GM12878 (cell line): ENCODE data around the gene GLA. TPM values are rescaled to one million over a fixed set of nuclear protein-coding genes. Genes with fewer than 3 reads are reported as not detected.

Experiments
- ATAC-seq: fragments of 200-7000 bp; cut with Tn5 transposase; 3 replicates; pipeline ENCODE4 v1.9.1; 2020; ENCODE audit warnings: mild to moderate bottlenecking, moderate library complexity
- BruUV-seq: library from RNA; stranded (reverse); fragments of 400-500 nt; replicated peaks from 2 replicates; lab custom pipeline; 2021; lab: Mats Ljungman, UMichigan
- CTCF ChIA-PET: fragments of 300-600 bp; sonication (Branson Sonifier 250); formaldehyde crosslinking; extraction: SDS; loops from one replicate; lab custom pipeline; 2021; ENCODE audit warnings: inconsistent platforms; lab: Yijun Ruan, JAX
- POLR2A ChIA-PET: fragments of 350-600 bp; formaldehyde crosslinking; extraction: SDS; loops from one replicate; lab custom pipeline; 2021; ENCODE audit warnings: inconsistent platforms; lab: Charles Lee
- RAD21 ChIA-PET: fragments of 300-600 bp; sonication (Branson Sonifier 250); formaldehyde crosslinking; loops from one replicate; lab custom pipeline; 2023; ENCODE audit warnings: antibody characterized with exemption; ENCODE audit not compliant: unreplicated experiment; lab: Charles Lee
- SMC1A ChIA-PET: fragments of 300-600 bp; sonication (Branson Sonifier 250); formaldehyde crosslinking; loops from one replicate; lab custom pipeline; 2023; ENCODE audit not compliant: unreplicated experiment, uncharacterized antibody; lab: Charles Lee
- DNase-seq: peaks from one replicate; pipeline ENCODE4 v3.0.0-alpha.2; 2011; ENCODE audit warnings: low read depth, low spot score
- FAIRE-seq: peaks from 3 replicates; lab custom pipeline; 2011; peaks lifted over from hg19 to GRCh38; lab: Jason Lieb, UNC
- H2AFZ ChIP-seq: 2 replicates; pipeline ENCODE4 v1.6.0; 2011; ENCODE audit warnings: low read depth, low read length, control low read depth; ENCODE audit not compliant: control insufficient read depth
- H3K27ac ChIP-seq: 2 replicates; pipeline ENCODE4 v1.5.1; 2011; ENCODE audit warnings: control low read depth; ENCODE audit not compliant: control insufficient read depth, insufficient read depth
- H3K27me3 ChIP-seq, 2 experiments: replicated peaks in 1 of 2; 2 replicates each; pipeline versions ENCODE4 v1.6.0 to v1.6.1; 2011; ENCODE audit warnings: low read length in 1 of 2; ENCODE audit not compliant: control insufficient read depth in 2 of 2, insufficient read depth in 2 of 2
- H3K36me3 ChIP-seq, 2 experiments: 2 replicates each; pipeline ENCODE4 v1.5.1; 2011; ENCODE audit warnings: low read length in 1 of 2; ENCODE audit not compliant: control insufficient read depth in 2 of 2, insufficient read depth in 2 of 2
- H3K4me1 ChIP-seq: 2 replicates; pipeline ENCODE4 v1.6.1; 2011; ENCODE audit warnings: mild to moderate bottlenecking, low read length, moderate library complexity, mixed read lengths; ENCODE audit not compliant: control insufficient read depth, insufficient read depth
- H3K4me2 ChIP-seq: 2 replicates; pipeline ENCODE4 v1.6.0; 2011; ENCODE audit warnings: control low read depth; ENCODE audit not compliant: control insufficient read depth, insufficient read depth
- H3K4me3 ChIP-seq: fragments of 200-600 bp; sonication (generic); 2 replicates; pipeline ENCODE4 v1.5.1; 2016
- H3K79me2 ChIP-seq: 2 replicates; pipeline ENCODE4 v1.6.0; 2011; ENCODE audit warnings: low read length; ENCODE audit not compliant: control insufficient read depth, insufficient read depth
- H3K9ac ChIP-seq: 2 replicates; pipeline ENCODE4 v1.8.0; 2011; ENCODE audit warnings: low read length, control low read depth, mixed read lengths; ENCODE audit not compliant: control insufficient read depth, insufficient read depth
- H3K9me3 ChIP-seq: replicated peaks from 3 replicates; pipeline ENCODE4 v1.5.1; 2011; ENCODE audit warnings: mild to moderate bottlenecking, low read length; ENCODE audit not compliant: control insufficient read depth, insufficient read depth
- H4K20me1 ChIP-seq: 2 replicates; pipeline ENCODE4 v1.6.0; 2011; ENCODE audit not compliant: control insufficient read depth, insufficient read depth
- BCL3 ChIP-seq: IDR thresholded peaks from 2 replicates; pipeline ENCODE4 v1.6.1; 2011; ENCODE audit warnings: borderline replicate concordance, low read depth, mild to moderate bottlenecking, moderate library complexity, low read length; ENCODE audit not compliant: insufficient read depth, poor library complexity, severe bottlenecking
- BCLAF1 ChIP-seq: fragments of 450-650 bp; IDR thresholded peaks from 2 replicates; pipeline ENCODE4 v1.6.1; 2017; ENCODE audit warnings: antibody characterized with exemption, mild to moderate bottlenecking, moderate library complexity
- CBX5 ChIP-seq: sonication (generic); IDR thresholded peaks from 2 replicates; pipeline ENCODE4 v1.6.1; 2016; ENCODE audit warnings: low read depth, moderate library complexity, mild to moderate bottlenecking, inconsistent platforms
- CTCF ChIP-seq, 3 experiments: IDR thresholded peaks in 2 of 3; conservative IDR thresholded peaks in 1 of 3; 2 replicates each; pipeline ENCODE4 v1.5.1; 2011; ENCODE audit warnings: low read depth in 3 of 3, low read length in 3 of 3, mild to moderate bottlenecking in 3 of 3, control low read depth in 2 of 3, moderate library complexity in 2 of 3, inconsistent platforms in 1 of 3, mixed read lengths in 1 of 3; ENCODE audit not compliant: control insufficient read depth in 2 of 3, insufficient read depth in 1 of 3; ENCODE audit errors: extremely low read depth in 1 of 3
- EP300 ChIP-seq, 2 experiments: fragments of 150-350 bp in 1 of 2; IDR thresholded peaks; 2 replicates each; pipeline ENCODE4 v1.6.1; 2011 to 2012; ENCODE audit warnings: low read depth in 2 of 2, low read length in 2 of 2, borderline replicate concordance in 1 of 2, improper control_type of control experiment in 1 of 2, inconsistent platforms in 1 of 2; ENCODE audit not compliant: control insufficient read depth in 1 of 2
- MLLT1 ChIP-seq: fragments of 450-650 bp; IDR thresholded peaks from 2 replicates; pipeline ENCODE4 v1.6.1; 2016; ENCODE audit warnings: mild to moderate bottlenecking
- NRF1 ChIP-seq: conservative IDR thresholded peaks from 2 replicates; pipeline ENCODE4 v1.6.1; 2011; ENCODE audit warnings: mild to moderate bottlenecking, low read depth, low read length, improper control_type of control experiment
- POLR2A ChIP-seq: IDR thresholded peaks from 2 replicates; pipeline ENCODE4 v1.6.1; 2011; ENCODE audit warnings: low read depth, mild to moderate bottlenecking, low read length
- ZSCAN29 ChIP-seq: fragments of 450-650 bp; IDR thresholded peaks from 2 replicates; pipeline ENCODE4 v1.6.1; 2017; ENCODE audit warnings: mild to moderate bottlenecking, moderate library complexity
- ZZZ3 ChIP-seq: IDR thresholded peaks from 2 replicates; pipeline ENCODE4 v1.6.1; 2011; ENCODE audit warnings: low read depth; ENCODE audit not compliant: control insufficient read depth, insufficient read length
- WGBS: methylation state at CpG from one replicate; pipeline ENCODE4 v1.1.6; 2016; ENCODE audit warnings: low lambda C conversion rate; ENCODE audit not compliant: insufficient replicate concordance, insufficient coverage; ENCODE audit errors: missing lambda C conversion rate; 5-methylcytosine and 5-hydroxymethylcytosine counted together
- in situ Hi-C: fragments of 300-500 bp; cut with MboI; formaldehyde crosslinking; loops from 9 replicates; pipeline ENCODE4 v1.14.3; 2018; ENCODE audit warnings: mixed read lengths
- intact Hi-C: fragments of 100-400 bp; cut with micrococcal nuclease; formaldehyde crosslinking; loops from one replicate; pipeline ENCODE4 v1.14.2; 2022; ENCODE audit not compliant: unreplicated experiment
- polyA plus RNA-seq, 11 experiments: library from polyadenylated mRNA; depleted of rRNA in 4 of 11; unstranded in 6 of 11; stranded (reverse) in 5 of 11; fragments of >200 nt; fragmentation: Nextera tagmentation in 4 of 11; fragmentation: Illumina TruSeq in 1 of 11; extraction: Ambion mirVana in 4 of 11; extraction: Trizol in 1 of 11; gene quantifications; 1 replicate in 1 of 11; 2 replicates in 10 of 11; pipeline versions ENCODE4 v1.2.1 to v1.2.3, GENCODE V29; 2011 to 2016; ENCODE audit warnings: inconsistent platforms in 2 of 11, missing spikeins in 2 of 11, low read depth in 1 of 11
- total RNA-seq, 4 experiments: library from RNA; depleted of rRNA in 3 of 4; stranded (reverse); fragments of >200 nt in 3 of 4; fragmentation: Illumina TruSeq in 1 of 4; extraction: Trizol in 1 of 4; gene quantifications; 2 replicates each; pipeline versions ENCODE4 v1.2.1 to v1.2.3, GENCODE V29; 2013 to 2021

GLA gene
- total and polyA plus RNA-seq, 10 of the 15 experiments (the other 5 are each of a cell fraction or from before 2014, with no cell fraction given): 23.8 to 66.4 (median 29.1) TPM

- TF ChIP-seq MLLT1: no peak
- TF ChIP-seq, all 136 proteins: peak for 0
Observed at GRCh38 chrX:101362116-101362515, 45.6 kb downstream of the GLA start (continued).

- DNase-seq (no peak), FAIRE-seq (no peak), ATAC-seq (no peak)
- POLR2A ChIA-PET: interaction anchor here (0.5 to 0.6 kb wide), 2 partner anchors 11 to 213 kb away, joined by 3 read pairs; partner anchors contain the start of gene TIMM8A
- RAD21 ChIA-PET: no interaction called here
- no peak overlapping the region for H2AFZ ChIP-seq
- no peak overlapping the region for H3K9ac ChIP-seq
- H4K20me1 ChIP-seq: no peaks in the 10 kb centered on the region
- 68% methylated on average over 7 of the region's 7 CpGs for WGBS
- no peaks in the 10 kb centered on the region for H3K4me1 ChIP-seq
- CTCF ChIA-PET: no interaction called here
- no peaks in the 10 kb centered on the region for H3K9me3 ChIP-seq
- no peak overlapping the region for H3K27ac ChIP-seq
- H3K36me3 ChIP-seq: peaks cover 8 to 15% of the 10 kb centered on the region in 2 experiments
- H3K27me3 ChIP-seq: no peaks in the 10 kb centered on the region
- SMC1A ChIA-PET: no interaction called here
- no peaks in the 10 kb centered on the region for H3K79me2 ChIP-seq
- BruUV-seq: no TSS peak
- in situ Hi-C loops (no loop called here), intact Hi-C loops (no loop called here)
- no peak overlapping the region for H3K4me3 ChIP-seq
- H3K4me2 ChIP-seq: no peak overlapping the region
- TF ChIP-seq EP300 (IDR thresholded peaks at IDR 0.05; ENCODE audit: borderline replicate concordance in 1 of 2, control insufficient read depth in 1 of 2, low read depth in 2 of 2, low read length in 2 of 2): no peak
- no peak for TF ChIP-seq BCL3
- TF ChIP-seq NRF1: no peak
- TF ChIP-seq CBX5: no peak
- no peak for TF ChIP-seq ZSCAN29
- TF ChIP-seq POLR2A: no peak
- TF ChIP-seq ZZZ3: no peak
- no peak for TF ChIP-seq MLLT1
- no peak for TF ChIP-seq BCLAF1
- no peak for TF ChIP-seq CTCF (IDR thresholded peaks at IDR 0.05 in 2 of 3, conservative IDR thresholded peaks at IDR 0.05 in 1 of 3; ENCODE audit: control insufficient read depth in 2 of 3, extremely low read depth in 1 of 3, insufficient read depth in 1 of 3, low read depth in 3 of 3, low read length in 3 of 3)
Observed at GRCh38 chrX:101360390-101360789, 47.3 kb downstream of the GLA start.
